HG03159 (cell line): ENCODE measurements around the gene CD84.
"Not testable (repeated sequence)": the region's sequence is repeated elsewhere in the genome, so short reads cannot be mapped to it uniquely, and the experiment has no call there.

ENCODE experiments used
- ATAC-seq: cut with Tn5 transposase; IDR thresholded peaks from one replicate; pipeline ENCODE4 v1.9.1; 2021; ENCODE audit warnings: mild to moderate bottlenecking, moderate library complexity; ENCODE audit not compliant: unreplicated experiment

The CD84 gene

DNA sequence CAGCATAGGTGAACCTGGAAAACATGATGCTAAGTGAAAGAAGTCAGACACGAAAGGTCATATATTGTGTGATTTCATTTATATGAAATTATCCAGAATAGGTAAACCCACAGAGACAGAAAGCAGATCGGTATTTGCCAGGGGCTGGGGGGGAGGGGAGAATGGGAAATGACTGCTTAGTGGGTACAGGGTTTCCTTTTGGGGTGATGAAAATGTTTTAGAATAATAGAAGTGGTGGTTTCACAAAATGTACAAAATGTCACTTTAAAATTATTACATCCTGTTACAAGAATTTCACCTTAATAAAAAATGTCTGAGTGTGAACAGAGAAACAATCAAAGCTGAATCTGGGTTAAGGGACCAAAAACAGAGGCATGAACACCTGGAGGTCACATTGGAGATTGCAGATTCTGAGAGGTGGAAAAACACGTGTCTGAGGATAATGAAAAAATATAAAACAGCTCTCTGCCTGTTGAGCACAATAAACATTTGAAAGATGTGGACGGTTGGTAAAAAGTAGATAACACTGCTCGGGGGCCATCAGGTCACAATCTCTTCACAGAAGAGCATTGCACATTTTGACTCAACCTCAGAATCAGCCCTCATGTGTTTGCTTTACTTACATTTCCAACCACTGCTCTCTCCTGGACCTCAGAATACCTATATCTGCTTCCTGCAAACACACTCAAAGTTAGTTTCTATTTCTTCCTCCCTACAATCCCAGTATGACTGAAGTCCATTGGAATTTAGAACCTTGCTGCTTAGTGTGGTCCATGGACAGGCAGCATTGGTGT lies 59.5 kb downstream of the CD84 start:
- ATAC-seq, result peak; percentile 40

DNA sequence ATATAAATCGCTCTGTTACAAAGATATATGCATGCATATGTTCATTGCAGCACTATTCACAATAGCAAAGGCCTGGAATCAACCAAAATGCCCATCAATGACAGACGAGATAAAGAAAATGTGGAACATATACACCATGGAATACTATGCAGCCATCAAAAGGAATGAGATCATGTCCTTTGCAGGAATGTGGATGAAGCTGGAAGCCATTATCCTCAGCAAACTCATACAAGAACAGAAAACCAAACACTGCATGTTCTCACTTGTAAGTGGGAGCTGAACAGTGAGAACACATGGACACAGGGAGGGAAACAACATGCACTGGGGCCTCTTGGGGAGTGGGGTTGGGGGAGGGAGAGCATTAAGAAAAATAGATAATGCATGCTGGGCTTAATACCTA lies 61.8 kb downstream of the CD84 start:
- not testable (repeated sequence) for ATAC-seq

DNA sequence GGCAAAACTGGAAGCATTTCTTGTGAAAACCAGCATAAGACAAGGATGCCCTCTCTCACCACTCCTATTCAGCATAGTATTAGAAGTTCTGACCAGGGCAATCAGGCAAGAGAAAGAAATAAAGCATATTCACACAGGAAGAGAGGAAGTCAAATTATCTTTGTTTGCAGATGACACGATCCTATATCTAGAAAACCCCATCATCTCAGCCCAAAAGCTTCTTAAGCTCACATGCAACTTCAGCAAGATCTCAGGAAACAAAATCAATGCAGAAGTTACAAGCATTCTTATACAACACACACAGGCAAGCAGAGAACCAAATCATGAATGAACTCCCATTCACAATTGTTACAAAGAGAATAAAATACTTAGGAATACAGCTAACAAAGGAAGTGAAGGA lies 63.4 kb downstream of the CD84 start:
- not testable (repeated sequence) for ATAC-seq

- ATAC-seq, result no peak
Measured at GRCh38 chr1:160504651-160505050, 74.6 kb downstream of the CD84 start.

GRCh38 chr1:160503087-160503486 lies 76.2 kb downstream of the CD84 start:
- ATAC-seq, result no peak

GRCh38 chr1:160500321-160500990 lies 78.8 kb downstream of the CD84 start:
- ATAC-seq, result no peak

GRCh38 chr1:160499631-160500030 lies 79.7 kb downstream of the CD84 start:
- no peak for ATAC-seq

- ATAC-seq, result not testable (repeated sequence)
Measured at GRCh38 chr1:160498301-160499065, 80.8 kb downstream of the CD84 start.

DNA sequence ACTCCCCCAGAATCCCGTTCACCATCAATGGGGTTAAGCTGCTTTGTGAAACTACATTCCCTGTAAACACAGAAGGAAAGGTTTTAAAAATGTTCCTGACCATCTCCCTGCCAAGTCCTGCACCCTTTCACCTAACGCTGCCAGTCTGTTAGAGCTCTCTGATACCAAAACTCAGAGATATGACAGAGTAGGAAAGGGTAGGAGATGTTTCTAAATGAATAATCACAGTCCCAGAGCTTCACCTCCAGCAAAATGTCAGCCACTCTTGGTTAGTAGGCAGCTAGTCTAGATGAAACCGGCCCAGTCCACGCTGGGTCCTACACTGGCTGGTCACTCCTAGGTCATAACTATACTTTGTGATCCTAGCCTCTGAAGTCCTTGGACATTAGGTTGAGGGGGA lies 83.0 kb downstream of the CD84 start:
- ATAC-seq, result no peak

GRCh38 chr1:160494620-160495019 lies 84.7 kb downstream of the CD84 start:
- ATAC-seq, result no peak

- no peak for ATAC-seq
Measured at GRCh38 chr1:160492617-160493016, 86.7 kb downstream of the CD84 start.

DNA sequence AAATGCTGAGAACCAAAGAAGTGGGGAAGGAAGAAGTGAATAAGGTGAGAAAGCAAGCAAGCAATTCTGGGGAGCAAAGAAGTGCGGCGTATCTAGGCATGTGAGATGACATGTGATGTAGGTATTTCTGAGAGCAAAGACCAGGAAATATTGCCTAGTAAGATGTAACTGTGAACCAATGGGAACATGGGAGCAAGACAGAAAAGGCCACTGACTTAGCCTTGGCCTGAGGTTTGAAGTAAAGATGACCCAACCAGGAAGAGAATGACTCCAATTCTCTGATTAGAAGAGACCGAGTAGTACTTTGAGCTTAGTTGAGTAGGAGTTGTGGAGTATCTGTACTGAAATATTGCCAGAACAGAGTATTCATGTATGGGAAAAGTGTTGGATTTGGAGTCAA lies 87.3 kb downstream of the CD84 start:
- ATAC-seq, result no peak
